Measurements from ENCODE around the gene MS4A7.
"Not testable (repeated sequence)": the region's sequence is repeated elsewhere in the genome, so short reads cannot be mapped to it uniquely, and the experiment has no call there.

Gene MS4A7

GRCh38 chr11:60378354-60378753, at the start of gene MS4A7:
MS4A7 (plus strand) TSS chr11:60378532; CDS start chr11:60383142, 4,610 bp downstream.
- DNase-seq (ENCODE audit: low read depth in 2 of 2): no peak

- no peak for DNase-seq (ENCODE audit: low read depth in 2 of 2)
Measured at GRCh38 chr11:60332846-60333245, 45.5 kb upstream of the MS4A7 start.

- DNase-seq (ENCODE audit: low read depth in 2 of 2): peak; percentile 8 to 51
Measured at GRCh38 chr11:60334005-60334620, 44.2 kb upstream of the MS4A7 start.

GRCh38 chr11:60336767-60337391, 41.5 kb upstream of the MS4A7 start:
- DNase-seq (ENCODE audit: low read depth in 2 of 2): no peak

- no peak for DNase-seq (ENCODE audit: low read depth in 2 of 2)
Measured at GRCh38 chr11:60338053-60338452, 40.3 kb upstream of the MS4A7 start.

GRCh38 chr11:60339356-60339755, 39.0 kb upstream of the MS4A7 start:
- no peak for DNase-seq (ENCODE audit: low read depth in 2 of 2)

GRCh38 chr11:60343094-60343704, 35.1 kb upstream of the MS4A7 start:
- DNase-seq (ENCODE audit: low read depth in 2 of 2): no peak

- no peak for DNase-seq (ENCODE audit: low read depth in 2 of 2)
Measured at GRCh38 chr11:60344146-60344545, 34.2 kb upstream of the MS4A7 start.

- no peak for DNase-seq (ENCODE audit: low read depth in 2 of 2)
Measured at GRCh38 chr11:60345489-60345888, 32.8 kb upstream of the MS4A7 start.

GRCh38 chr11:60347084-60347797, 31.1 kb upstream of the MS4A7 start:
- DNase-seq (ENCODE audit: low read depth in 2 of 2): no peak

- no peak for DNase-seq (ENCODE audit: low read depth in 2 of 2)
Measured at GRCh38 chr11:60348116-60348515, 30.2 kb upstream of the MS4A7 start.

GRCh38 chr11:60349990-60350389, 28.3 kb upstream of the MS4A7 start:
- no peak for DNase-seq (ENCODE audit: low read depth in 2 of 2)

GRCh38 chr11:60357771-60358170, 20.6 kb upstream of the MS4A7 start:
- DNase-seq (ENCODE audit: low read depth in 2 of 2): no peak

- no peak for DNase-seq (ENCODE audit: low read depth in 2 of 2)
Measured at GRCh38 chr11:60360621-60361020, 17.7 kb upstream of the MS4A7 start.

- DNase-seq (ENCODE audit: low read depth in 2 of 2): no peak
Measured at GRCh38 chr11:60362241-60362640, 16.1 kb upstream of the MS4A7 start.

- peak; percentile 6 to 30 for DNase-seq (ENCODE audit: low read depth in 2 of 2)
Measured at GRCh38 chr11:60363542-60364470, 14.5 kb upstream of the MS4A7 start.

- not testable (repeated sequence) for DNase-seq (ENCODE audit: low read depth in 2 of 2)
Measured at GRCh38 chr11:60366262-60366904, 11.9 kb upstream of the MS4A7 start.

- DNase-seq (ENCODE audit: low read depth in 2 of 2): no peak
Measured at GRCh38 chr11:60367009-60367408, 11.3 kb upstream of the MS4A7 start.

GRCh38 chr11:60367896-60368295, 10.4 kb upstream of the MS4A7 start:
- no peak for DNase-seq (ENCODE audit: low read depth in 2 of 2)

GRCh38 chr11:60370252-60370810, 8.0 kb upstream of the MS4A7 start:
- DNase-seq (ENCODE audit: low read depth in 2 of 2): no peak
